HG03060 (cell line): Measurements from ENCODE around the gene WDFY3.

ENCODE experiments used
- ATAC-seq: cut with Tn5 transposase; IDR thresholded peaks from one replicate; pipeline ENCODE4 v1.9.1; 2021; ENCODE audit warnings: low read depth, moderate number of reproducible peaks; ENCODE audit not compliant: unreplicated experiment

The WDFY3 gene

DNA sequence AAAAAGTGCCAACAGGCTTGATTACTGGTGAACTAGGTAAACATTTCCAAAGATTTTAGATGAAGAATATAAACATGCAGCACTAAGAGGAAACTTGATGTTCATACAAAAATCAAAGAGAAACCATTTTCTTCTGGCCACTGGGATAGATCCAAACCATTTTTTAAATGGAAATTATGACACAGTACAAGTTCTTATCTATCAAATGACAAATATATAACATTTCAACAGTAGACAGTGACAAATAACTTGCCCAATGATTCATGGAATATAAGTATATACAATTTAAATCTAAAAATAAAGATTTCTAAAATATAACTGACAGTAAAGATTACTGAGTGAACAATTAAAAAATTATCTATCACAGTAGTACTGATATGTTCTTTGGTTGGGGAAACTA is 232.5 kb downstream of the WDFY3 start:
- no peak for ATAC-seq

DNA sequence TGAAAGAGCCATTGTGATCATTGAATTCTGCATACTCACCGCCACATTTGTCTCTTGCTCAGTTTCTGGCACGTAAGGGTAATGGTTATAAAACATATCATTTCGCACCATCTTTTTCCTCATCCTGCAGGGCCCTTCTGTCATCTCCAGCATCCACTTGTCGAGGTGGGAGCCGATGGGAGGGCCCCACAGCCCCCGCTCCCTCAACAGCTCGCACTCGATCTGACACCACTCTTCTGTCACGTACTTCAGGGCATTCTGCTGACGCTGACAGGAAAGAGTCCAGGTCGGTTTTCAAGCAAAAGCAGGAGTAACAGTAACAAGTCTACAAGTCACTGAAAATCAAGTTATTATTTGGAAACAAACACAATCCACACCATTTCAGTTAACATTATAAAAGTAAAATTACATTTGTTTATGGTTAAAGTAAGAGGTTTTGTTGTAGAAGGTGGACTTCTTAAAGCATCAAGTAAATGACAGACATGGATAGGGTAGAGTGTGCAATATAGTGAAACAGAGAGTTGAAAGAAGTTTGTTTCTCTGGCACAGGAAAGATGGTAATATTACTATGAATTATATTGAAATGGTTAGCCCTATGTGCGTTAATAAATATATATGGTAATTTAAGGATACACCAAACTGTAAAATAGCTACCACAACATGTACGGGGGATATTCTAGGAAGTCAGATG is 233.0 kb downstream of the WDFY3 start:
- ATAC-seq: no peak

DNA sequence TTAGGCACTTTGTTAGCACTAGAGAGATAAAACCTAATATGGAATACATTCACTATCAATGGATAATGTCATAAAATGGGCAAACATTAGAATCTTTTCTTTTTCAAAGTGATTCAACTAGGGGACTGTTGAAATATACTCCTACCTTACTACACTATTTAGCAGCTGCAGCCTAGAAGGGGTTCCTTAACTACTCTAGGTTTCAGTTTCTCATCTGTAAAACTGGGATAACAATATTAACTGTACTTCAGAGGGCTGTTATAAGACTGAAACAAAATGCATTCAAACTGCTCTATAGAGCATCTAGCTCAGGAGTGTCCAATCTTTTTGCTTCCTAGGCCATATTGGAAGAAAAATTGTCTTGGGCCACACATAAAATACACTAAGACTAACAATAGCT is 236.1 kb downstream of the WDFY3 start:
- no peak for ATAC-seq

DNA sequence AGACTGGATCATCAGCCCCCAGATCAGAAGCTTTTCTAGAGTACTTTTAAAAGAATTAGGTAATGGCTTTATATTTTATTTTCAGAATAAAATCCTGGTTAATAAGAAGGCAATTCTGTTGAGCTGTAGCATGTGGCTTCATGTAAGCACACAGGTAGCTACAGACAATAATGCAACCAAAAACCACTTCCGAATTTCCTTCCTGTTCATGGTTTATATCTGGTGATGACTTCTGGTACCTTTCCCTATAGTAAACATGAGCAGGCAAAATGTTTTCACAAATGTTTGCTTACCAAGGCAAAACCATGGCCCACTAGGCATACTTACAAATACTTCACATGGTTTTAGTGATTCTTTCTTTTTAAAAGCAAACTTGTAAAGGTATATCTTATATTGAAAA is 239.0 kb downstream of the WDFY3 start:
- no peak for ATAC-seq

DNA sequence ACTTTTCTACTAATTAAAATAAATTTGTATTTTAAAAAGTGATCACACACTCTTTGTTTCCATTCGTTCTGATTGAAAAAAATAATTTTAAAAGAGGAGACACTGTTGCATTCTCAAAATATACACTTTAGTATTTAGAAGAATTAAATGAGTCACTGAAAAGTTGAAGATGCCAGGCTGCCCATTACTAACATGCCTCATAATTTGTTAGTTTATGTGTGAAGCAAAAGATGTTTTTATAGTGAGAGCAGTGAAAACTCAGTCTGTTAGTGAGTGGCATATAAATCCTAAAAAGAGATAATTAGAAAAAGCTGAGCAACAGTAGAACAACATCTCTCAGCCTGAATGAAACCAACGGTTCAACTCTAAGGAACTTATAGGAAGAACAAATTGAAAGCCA is 240.1 kb downstream of the WDFY3 start:
- ATAC-seq: no peak

DNA sequence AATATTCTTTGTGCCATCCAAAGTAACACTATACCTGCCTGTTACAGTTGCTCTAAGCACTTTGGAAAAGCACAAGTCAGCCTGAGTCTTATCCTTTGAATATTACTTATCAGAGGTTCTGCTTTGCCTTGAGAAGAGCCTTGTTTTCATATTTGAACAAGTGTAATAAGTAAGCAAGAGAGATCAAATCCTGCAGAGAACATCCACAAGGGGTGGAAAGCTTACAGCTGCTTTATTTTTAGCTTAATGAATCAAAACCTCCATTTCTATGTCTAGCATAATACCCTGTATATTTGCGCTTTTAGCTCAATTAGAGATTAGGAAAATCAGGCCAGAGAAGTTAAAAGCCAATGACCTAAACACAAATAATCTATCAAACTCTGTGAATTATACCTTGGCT is 243.8 kb downstream of the WDFY3 start:
- no peak for ATAC-seq

DNA sequence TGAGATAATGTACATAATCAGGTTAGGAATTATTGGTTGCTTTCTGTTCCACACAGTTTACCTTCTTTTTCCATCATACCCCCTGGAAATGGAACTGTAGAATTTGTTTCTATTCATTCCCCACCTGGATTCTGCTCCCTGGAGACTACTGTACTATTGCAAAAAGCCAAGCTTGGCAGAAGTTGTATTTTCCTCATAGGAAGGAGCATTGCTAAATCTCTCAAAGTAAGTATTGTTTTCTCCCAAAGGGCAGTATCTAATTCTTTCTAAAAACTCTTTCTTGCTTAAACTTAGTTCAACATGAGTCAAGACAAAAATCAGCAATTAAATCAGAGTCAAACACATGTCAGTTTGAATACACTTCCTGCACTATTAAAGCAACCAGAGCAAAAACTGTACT is 247.4 kb downstream of the WDFY3 start:
- no peak for ATAC-seq

DNA sequence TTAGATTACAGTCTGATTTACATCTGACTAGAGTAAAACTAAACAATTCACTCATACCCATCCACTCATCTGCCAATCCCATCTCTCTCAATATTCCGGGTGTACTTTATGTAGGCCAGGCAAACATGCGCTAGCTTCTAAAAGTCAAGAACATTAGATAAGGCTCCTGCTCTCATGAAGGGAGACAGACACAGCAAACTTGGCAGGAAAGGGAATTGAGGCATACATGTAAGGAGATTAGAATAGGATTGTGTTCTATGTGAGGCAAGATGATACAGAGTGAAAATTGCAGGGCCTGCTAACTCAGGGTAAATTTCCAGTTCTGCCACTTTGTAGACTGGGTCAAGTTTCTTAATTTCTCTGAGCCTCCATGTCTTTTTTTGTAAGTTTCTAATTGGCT is 247.8 kb downstream of the WDFY3 start:
- no peak for ATAC-seq

DNA sequence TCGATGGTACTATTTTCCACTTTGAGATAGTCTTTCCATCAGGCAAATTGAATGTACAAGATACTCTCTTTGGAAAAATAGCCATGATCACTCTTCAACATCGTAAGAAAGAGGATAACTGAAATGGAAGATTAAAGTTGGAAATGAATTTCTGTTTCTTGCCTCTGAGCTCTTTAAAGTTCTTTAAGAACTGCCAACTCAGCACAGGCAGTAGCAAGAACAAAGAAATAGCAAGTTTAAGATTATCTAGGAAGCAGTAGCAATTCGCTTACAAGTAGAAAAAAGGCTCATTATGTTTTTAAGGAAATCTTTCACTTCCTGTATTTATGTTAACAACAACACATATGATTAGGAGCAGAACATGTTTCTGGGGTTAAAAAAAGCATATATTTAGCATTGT is 255.9 kb downstream of the WDFY3 start:
- no peak for ATAC-seq

DNA sequence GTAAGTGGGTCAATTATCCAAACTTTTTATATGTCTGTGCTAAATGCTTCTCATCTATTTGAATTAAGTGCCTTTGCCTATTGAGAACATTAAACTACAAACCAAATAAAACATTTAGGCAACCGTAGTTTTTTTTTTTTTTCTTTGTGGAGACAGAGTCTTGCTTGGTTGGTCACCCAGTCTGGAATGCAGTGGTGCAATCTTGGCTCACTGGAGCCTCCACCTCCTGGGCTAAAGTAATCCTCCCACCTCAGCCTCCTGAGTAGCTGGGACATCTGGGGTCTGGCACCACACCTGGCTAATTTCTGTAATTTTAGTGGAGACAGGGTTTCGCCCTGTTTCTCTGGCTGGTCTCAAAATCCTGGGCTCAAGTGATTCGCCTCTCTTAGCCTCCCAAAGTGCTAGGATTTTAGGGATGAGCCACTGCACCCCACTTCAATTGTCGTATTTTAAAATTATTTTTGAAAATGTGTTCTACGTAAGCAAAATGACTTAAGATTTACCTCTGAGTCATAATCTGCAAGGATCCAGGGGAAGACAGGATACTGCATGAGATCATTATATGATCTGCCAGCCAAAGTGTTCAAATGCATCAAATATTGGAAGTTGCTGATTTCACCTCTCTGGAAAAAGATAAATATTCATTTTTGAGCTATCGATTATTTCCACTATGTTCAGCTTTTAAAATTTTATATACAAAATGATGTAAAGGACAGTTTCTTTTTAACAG is 257.9 kb downstream of the WDFY3 start:
- ATAC-seq: no peak

DNA sequence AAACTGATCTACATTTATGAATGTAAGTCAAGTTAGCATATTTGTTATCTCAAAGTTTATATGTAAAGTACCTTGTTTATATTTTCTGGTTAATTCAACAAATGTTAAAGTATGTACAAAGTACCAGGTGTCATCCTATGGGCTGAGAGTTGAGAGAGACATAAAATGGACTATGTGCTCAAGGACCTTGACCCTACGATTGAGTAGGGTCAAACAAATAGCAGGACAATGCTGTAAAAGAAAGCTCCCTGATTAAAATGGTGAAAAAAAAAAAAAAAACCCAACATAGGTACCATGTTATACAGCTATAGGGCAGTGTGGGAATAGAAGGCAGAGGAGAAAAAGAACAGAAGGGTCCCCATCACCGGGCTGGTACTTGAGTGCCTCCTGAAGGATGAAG is 260.2 kb downstream of the WDFY3 start:
- ATAC-seq: no peak

DNA sequence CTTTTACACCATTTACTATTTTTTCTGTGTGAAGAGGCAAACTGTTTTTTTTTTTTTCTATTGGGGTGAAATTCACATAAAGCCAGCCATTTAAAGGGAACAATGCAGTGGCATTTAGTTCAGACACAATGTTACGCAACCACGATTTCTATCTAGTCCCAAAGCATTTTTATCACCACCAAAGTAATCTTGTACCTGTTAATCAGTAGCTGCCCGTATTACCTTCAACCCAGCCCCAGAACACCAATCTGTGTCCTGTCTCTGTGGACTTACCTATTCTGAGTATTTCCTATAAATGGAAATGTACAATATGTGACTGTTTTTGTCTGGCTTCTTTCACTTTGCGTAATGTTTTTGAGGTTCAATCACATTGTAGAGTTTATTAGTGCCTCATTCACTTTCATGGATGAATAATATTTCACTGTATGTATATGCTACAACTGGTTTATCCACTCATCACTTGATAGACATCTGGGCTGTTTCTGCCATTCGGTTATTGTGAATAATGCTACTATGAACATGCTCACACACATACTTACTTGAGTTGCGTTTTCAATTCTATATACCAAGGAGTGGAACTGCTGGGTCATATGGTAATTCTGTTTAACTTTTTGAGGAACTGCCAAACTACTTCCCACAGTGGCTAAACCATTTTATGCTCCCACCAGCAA is 267.4 kb downstream of the WDFY3 start:
- no peak for ATAC-seq

DNA sequence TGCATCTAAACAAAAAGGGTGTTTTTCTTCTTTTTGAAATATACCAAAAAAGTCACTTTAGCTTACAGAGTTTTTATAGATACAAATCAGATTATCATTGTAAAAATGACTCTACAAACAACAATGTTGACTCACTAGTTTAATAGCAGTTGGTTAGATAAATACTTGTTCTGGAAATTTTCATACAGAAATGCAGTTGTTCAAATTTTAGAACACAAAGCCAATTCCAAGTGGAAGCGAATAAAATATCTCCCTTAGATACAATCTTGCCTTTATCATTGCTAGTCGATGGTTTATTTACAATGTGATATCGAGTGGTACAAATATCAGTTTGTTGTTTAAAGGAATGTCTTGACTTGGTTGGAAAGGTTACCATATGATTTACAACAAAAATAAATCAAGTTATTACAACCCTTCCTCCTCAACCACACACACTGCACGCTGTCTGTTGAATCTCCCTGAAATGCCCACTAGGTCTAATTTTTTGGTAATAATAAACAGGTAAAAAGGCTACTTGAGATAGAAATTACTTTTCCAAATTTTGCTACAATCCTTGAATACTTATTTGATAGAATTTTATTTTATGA is 268.8 kb downstream of the WDFY3 start:
- no peak for ATAC-seq

DNA sequence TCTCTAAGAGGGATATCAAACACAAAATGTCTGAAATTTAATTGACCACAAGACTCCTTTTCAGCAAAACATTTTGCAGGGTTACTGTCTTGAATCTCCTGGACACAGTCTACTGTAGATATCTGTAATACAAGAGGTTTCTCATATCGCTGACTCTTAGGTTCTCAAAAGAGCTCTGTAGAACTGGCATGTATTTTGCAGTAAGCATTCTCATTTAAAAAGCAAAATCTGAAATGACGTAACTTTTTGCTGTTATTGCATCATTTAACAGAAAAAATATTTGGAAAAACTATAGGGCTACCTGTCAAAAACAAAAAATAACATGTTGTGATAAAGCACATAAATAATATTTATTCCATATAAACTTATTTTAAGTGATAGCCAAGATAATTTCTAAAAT is 269.3 kb downstream of the WDFY3 start:
- no peak for ATAC-seq

DNA sequence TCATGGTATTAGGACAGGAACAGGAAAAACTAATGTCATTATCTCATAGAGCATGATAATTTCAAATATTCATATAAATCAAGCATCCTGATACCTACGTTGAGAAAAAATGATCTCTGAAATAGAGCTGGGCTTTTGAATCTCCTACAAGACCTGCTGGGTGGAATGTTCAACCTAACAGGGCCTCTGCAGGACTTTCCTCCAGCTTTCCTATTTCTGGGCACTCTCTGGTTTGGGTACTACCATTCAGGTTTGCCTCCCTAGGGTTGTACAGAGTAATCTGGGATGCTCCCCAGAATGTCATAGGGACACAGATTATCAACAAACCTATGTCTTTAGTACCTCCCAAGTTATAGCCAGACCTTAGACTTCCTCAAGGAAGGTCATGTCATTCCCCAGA is 274.7 kb downstream of the WDFY3 start:
- no peak for ATAC-seq

DNA sequence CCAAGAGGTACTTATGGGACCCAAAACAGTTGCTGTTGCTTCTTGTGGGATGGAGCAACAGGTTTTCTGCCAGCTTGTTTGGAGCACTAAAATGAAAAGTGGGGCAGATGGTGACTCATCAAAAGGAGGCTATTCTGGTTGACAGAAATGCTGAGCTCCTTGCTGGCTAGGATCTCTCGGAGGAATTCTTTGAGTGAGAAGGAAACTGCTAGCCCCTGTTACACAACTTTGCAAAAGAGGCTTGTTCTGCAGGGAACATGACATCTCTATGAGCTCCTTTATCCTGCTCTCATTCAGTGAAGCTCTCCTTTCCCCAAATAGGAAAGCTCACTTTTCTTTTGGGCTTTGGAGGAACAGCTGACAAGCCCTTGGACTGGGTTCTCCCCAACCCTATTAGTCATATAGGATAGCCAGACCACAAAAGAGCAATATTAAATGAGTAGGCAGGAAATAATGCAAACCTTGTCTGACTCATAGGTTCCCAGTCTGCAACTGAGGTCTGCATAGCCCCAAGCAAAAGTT is 275.3 kb downstream of the WDFY3 start:
- no peak for ATAC-seq

DNA sequence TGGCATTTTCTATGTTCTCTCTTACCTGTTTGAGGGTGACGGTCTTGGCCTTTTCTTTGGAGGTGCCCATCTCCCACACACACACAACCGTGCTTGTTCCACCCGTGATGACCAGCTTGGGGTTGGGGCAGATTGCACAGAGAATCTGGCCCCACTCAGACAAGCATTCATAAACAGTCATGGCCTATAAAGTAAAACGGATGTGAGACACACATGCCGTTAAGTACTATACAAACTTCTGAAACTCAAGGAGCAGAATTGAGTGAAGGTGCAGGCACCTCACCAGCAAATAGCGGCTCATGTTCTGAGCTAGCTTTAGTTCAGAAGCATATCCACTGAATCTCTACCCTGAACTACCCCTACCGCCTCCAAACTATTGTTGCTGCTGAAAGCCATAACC is 276.0 kb downstream of the WDFY3 start:
- no peak for ATAC-seq

DNA sequence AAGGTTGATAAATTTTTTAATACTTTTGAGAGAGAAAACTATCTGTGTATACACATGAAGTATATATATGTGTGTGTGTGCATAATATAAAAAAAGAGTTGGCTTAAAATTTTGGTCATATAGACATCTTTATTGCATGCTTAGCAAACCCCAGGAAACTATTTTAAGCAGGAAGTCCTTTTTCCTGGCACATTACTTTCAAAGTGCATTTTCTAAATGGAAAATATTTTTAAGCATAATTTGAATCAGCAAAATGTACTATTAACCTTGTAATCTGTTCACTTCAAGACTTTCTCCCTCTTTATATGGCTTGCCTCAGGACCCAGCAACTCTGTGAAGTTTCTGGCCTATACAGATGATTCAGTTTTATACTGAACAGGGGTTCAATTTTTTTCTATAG is 277.3 kb downstream of the WDFY3 start:
- ATAC-seq: no peak

DNA sequence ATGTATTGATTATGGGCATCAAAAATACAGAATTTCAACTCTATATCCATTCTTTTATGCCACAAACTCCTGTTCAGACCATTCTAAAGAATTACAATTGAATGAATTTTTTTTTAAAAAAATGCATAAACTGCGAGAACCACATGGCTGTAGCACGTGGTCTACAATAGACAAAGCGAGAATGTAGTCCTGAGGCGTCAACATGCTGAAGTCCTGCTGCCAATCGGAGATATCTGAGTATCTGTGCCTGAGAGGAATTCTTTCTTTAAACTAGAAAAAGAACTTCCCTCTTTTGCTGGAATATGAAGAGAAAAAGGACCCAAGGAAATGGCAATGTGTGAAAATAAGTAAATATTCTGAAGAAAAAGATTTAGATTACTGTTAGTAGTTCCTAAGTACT is 277.9 kb downstream of the WDFY3 start:
- no peak for ATAC-seq

DNA sequence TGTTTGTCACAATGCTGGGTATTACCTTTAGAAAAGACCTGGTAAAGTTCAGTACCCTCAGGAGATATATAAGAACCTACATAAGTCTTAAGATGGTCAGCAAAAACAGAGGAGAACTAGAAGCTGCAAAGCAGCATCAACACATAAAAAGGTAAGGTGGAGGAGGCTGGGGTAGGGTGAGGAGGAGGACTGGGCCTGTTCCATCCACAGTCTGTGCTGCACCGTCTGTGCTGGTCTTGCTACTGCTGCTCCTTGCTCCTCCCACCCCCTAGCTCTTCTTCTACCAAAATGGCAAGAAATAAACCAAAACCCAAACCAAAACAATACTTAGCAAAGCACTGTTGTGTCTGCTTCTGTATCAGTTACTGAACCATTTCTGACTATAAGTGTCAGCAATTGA is 281.4 kb downstream of the WDFY3 start:
- ATAC-seq: no peak

DNA sequence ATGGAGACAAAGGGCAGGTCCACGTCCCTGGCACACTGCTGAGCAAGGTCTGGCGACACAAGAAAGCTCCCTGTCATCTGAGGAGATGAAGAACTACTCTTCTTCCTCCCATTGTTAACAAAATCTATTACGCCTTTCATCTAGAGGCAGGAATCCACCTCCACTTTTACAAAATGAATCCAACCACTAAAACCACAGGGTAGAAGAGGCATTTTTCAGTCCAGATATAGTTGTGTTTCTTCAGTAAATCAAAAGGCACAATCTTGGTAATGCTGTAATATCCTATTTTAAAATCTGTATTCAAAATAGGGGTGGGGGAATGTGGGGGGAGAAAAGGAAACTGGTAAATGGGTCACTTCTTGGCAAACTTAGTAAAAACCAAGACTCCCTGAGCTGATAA is 282.1 kb downstream of the WDFY3 start:
- ATAC-seq: no peak
